GM19395 (cell line): ENCODE data around the gene PHF13.

Source experiments
- ATAC-seq: cut with Tn5 transposase; IDR thresholded peaks from one replicate; pipeline ENCODE4 v1.9.1; 2021; ENCODE audit warnings: mild to moderate bottlenecking, moderate library complexity; ENCODE audit not compliant: unreplicated experiment

PHF13 gene

DNA sequence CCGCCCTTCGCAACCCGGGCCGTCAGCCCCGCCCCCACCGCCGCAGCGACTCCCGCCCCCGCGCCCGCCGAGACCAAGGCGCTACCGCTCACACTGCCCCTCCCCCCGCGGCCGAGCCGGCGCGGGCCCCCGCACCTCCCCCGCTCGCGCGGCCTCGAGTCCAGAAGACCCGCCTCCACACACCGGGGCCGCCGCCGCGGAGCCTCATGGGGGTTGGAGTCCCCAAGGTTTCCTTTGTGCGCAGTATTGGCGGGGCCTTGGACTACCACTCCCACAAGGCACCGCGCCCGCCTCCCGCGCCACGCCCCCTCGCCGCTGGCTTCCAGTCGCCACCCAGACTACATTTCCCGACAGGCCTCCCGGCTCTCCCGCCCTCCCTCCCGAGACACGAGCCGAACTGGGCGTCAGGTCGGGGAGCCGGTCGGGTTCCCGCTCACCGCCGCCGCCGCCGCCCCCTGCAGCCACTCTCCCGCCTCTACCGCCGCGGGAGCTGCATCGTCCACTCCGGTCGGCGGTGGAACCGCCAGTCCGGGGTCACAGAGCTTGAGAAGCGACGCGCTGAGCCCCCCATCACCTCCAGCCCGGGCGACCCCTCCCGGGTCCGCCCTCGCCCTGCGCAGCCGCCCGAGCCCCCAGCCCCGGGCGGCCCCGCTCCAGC is at the start of gene PHF13:
TSS of gene PHF13 (plus strand) at position 371 of the 658 bp plus-strand sequence. CDS start 336 bp downstream, outside the sequence.
- ATAC-seq: peak; percentile 86

DNA sequence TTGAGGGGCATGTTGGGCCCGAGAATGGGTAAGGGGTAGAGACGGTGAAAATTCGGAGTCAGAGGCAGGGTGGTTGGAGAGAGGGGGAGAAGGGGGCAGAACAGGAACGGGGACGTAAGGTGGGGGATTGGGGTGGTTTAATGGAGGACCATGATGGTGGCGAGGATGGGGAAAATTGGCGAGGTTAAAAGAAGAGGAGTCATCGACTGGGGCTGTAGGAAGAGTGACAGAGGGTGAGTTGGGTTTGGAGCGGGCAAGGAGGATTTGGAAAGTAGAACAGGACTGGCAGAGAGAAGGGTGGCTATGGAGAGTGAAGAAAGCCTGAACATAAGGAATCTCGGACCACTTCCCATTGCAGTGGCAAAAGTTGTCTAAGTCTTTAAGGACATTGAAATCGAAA is 44.5 kb upstream of the PHF13 start:
- no peak for ATAC-seq

DNA sequence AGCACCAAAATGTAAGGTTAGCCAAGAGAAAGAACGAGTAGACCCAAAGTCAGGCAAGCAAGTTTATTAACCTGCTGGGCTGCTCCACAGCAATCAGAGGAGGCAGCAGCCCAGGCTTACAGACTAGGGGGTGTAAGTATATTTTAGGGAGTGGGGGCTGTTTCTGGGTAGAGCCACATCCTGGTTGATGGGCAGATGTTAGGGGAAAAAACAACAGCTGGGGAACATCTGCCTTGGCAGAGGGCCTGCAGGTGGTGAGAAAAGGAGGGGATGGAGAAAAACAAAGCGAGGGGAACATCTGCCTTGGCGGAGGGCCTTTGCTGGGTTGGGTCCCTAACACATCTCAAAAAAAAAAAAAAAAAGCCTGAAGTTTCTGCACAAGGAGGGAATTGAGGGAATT is 43.4 kb upstream of the PHF13 start:
- ATAC-seq: no peak

GRCh38 chr1:6570987-6571386 is 42.5 kb upstream of the PHF13 start:
- ATAC-seq: no peak

- no peak for ATAC-seq
These were observed 40.7 kb upstream of the PHF13 start for GRCh38 chr1:6572653-6573383.

GRCh38 chr1:6574025-6574620 is 39.4 kb upstream of the PHF13 start:
- ATAC-seq: no peak

- no peak for ATAC-seq
These were observed 38.7 kb upstream of the PHF13 start for GRCh38 chr1:6574818-6575217.

DNA sequence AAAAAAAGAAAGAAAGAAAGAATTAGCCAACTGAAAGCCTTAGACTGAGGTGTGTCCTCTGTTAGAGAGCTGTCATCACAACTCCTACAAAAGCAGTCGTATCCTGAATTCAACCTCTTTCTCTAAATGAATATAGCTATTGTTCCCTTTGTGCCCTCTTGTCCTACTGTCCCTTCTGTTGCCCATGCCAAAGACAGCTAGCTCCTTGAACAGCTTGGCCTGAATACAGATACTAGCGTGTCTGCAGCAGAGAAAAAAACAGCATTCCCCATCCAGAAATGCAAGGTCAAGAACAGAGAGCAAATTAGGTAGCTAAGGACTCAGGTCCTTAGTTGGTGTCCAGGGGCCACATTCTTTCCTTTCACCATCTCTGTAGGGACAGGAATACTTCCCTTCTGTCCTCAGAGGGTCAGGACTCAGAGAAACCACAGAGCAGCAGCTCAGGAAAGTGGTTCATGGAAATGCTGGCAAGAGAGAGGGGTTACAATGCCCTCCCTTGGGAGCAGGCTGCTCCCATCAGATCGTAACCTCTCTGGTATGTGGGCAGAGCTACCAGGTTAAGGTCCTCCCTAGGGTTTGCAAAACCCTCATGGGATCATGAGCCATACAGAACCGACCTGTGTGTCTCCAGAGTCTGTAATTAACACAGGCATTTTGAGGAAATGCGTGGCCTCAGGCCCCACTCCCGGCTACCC is 35.6 kb upstream of the PHF13 start:
- no peak for ATAC-seq

GRCh38 chr1:6578624-6579373 is 34.7 kb upstream of the PHF13 start:
- ATAC-seq: no peak

DNA sequence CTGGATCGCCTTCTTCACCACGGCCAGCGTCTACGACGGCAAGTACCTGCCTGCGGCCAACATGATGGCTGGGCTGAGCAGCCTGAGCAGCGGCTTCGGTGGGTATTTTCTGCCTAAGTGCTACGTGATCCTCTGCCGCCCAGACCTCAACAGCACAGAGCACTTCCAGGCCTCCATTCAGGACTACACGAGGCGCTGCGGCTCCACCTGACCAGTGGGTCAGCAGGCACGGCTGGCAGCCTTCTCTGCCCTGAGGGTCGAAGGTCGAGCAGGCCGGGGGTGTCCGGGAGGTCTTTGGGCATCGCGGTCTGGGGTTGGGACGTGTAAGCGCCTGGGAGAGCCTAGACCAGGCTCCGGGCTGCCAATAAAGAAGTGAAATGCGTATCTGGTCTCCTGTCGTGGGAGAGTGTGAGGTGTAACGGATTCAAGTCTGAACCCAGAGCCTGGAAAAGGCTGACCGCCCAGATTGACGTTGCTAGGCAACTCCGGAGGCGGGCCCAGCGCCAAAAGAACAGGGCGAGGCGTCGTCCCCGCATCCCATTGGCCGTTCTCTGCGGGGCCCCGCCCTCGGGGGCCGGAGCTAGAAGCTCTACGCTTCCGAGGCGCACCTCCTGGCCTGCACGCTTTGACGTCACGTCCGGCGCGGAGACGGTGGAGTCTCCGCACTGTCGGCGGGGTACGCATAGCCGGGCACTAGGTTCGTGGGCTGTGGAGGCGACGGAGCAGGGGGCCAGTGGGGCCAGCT is 34.0 kb upstream of the PHF13 start, which contains the start of gene ZBTB48:
TSS of gene ZBTB48 (plus strand) at position 621 of the 745 bp plus-strand sequence. CDS start 616 bp downstream, outside the sequence.
- ATAC-seq: peak; percentile 91

DNA sequence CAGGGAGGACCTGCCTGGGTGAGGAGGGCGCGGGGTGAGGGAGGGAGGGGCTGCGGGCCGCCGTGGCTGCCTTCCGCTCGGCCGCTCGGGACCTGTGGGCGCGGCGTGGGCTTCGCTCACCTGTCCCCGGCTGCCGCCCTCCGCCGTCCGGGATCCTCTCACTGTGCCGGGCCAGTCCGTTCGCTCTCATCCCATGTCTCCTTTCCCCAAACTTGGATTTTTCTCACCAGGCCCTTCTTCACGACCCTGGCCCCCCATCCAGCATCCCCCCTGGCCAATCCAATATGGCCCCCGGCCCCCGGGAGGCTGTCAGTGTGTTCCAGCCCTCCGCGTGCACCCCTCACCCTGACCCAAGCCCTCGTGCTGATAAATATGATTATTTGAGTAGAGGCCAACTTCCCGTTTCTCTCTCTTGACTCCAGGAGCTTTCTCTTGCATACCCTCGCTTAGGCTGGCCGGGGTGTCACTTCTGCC is 33.4 kb upstream of the PHF13 start:
- peak; percentile 27 for ATAC-seq

DNA sequence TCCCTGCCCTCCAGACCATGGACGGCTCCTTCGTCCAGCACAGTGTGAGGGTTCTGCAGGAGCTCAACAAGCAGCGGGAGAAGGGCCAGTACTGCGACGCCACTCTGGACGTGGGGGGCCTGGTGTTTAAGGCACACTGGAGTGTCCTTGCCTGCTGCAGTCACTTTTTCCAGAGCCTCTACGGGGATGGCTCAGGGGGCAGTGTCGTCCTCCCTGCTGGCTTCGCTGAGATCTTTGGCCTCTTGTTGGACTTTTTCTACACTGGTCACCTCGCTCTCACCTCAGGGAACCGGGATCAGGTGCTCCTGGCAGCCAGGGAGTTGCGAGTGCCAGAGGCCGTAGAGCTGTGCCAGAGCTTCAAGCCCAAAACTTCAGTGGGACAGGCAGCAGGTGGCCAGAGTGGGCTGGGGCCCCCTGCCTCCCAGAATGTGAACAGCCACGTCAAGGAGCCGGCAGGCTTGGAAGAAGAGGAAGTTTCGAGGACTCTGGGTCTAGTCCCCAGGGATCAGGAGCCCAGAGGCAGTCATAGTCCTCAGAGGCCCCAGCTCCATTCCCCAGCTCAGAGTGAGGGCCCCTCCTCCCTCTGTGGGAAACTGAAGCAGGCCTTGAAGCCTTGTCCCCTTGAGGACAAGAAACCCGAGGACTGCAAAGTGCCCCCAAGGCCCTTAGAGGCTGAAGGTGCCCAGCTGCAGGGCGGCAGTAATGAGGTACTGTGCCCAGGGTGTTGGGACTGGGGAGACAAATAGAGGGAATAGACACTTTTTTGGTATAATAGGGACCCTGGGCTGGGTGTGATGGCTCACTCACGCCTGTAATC is 32.7 kb upstream of the PHF13 start:
- no peak for ATAC-seq

DNA sequence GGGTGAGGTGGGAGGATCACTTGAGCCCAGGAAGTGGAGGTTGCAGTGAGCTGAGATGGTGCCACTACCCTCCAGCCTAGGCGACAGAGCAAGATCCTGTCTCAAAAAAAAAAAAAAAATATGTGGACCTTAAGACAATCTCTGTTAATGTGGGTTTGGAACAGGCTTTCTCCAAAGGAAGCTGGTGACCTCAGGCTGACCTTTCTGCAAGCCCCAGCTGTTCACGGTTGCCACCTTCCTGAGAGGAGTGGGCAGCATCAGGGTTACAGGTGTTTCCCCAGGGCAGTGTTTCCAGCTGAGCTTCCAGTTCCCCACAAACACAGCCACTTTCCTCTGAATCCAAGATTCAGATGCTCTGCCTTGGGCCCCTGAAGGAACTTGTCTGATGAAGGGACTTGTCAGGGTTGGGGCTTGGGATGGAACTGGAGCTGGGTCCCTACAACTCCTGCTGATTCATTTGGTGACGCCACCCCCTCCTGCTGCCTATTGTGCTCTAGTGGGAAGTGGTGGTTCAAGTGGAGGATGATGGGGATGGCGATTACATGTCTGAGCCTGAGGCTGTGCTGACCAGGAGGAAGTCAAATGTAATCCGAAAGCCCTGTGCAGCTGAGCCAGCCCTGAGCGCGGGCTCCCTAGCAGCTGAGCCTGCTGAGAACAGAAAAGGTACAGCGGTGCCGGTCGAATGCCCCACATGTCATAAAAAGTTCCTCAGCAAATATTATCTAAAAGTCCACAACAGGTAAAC is 31.8 kb upstream of the PHF13 start:
- ATAC-seq: no peak

GRCh38 chr1:6582370-6582769 is 31.2 kb upstream of the PHF13 start:
- ATAC-seq: no peak

DNA sequence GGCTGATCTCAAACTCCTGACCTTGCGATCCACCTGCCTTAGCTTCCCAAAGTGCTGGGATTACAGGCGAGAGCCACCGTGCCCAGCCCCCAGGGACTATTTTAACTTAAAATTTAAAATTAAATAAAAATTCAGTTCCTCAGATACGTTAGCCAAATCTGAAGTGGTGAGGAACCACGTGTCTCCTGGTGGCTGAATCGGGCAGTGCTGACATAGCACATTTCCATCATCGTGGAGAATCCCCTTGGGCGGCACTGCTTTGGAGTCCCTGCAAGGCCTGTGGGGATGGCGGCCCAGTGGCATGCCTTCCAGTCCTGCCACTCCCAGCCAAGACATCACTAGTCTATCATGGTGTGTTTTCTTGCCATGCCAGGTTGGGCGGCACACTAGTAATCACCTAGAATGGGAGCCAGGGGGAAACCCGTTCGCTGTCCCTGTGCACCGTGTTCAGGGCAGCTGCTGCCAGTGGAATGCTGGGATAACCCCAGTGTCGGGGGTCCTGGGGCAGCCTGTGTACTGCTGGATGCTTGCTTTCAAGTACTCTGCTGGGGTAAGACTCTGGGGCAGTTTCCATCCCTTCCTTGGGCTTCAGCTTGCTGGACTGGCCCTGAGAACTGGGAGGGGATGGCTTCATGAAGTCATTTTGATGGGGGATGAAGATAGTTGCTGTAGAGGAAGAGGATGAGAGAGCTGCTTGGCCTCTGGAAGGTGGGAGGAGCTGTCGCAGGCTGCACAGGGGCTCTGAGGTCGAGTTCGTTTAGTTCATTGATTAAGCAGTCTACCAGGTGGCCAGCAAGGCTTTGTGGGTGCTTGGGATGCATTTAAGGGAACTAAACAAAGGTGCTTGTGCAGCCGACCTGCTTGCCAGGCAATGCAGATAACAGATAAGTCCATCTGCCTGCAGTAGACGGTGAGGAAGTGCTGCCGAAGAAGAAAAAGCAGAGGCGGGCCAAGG is 29.1 kb upstream of the PHF13 start:
- no peak for ATAC-seq

- no peak for ATAC-seq
These were observed 28.3 kb upstream of the PHF13 start for GRCh38 chr1:6585081-6585722.

- ATAC-seq: no peak
These were observed 27.7 kb upstream of the PHF13 start for GRCh38 chr1:6585841-6586240.
